Kidney (tissue), 14 donors: ENCODE measurements around the gene PKNOX2. TPM values are rescaled to one million over a fixed set of nuclear protein-coding genes. Genes with fewer than 3 reads are reported as not detected.

ENCODE experiments used
- DNase-seq, 5 donors: peaks; one replicate each; pipeline ENCODE4 v3.0.0-alpha.2; 2013 to 2020
- FAIRE-seq: peaks from 2 replicates; lab custom pipeline; 2012; peaks lifted over from hg19 to GRCh38; lab: Jason Lieb, UNC
- H3K27ac ChIP-seq, 2 donors: one replicate each; pipeline ENCODE4 v1.7.0; 2013; ENCODE audit warnings: low read depth in 2 of 2, low read length in 2 of 2, inconsistent platforms in 1 of 2
- H3K27me3 ChIP-seq: one replicate; pipeline ENCODE4 v1.7.1; 2013; ENCODE audit warnings: low read length, inconsistent platforms; ENCODE audit not compliant: control insufficient read depth, insufficient read depth
- H3K36me3 ChIP-seq, 3 donors: one replicate each; pipeline versions ENCODE4 v1.7.0 to v1.7.1; 2013; ENCODE audit warnings: low read length in 3 of 3, control low read depth in 1 of 3, inconsistent platforms in 1 of 3; ENCODE audit not compliant: insufficient read depth in 3 of 3, control insufficient read depth in 2 of 3
- H3K4me1 ChIP-seq, 3 donors: one replicate each; pipeline versions ENCODE4 v1.7.0 to v1.7.1; 2013; ENCODE audit warnings: low read length in 3 of 3, inconsistent platforms in 1 of 3, low read depth in 1 of 3; ENCODE audit not compliant: control insufficient read depth in 2 of 3, insufficient read depth in 2 of 3
- H3K4me3 ChIP-seq, 3 donors: one replicate each; pipeline versions ENCODE4 v1.7.0 to v1.8.1; 2013; ENCODE audit warnings: low read length in 3 of 3, control low read depth in 1 of 3, inconsistent platforms in 1 of 3
- H3K9ac ChIP-seq, 3 donors: one replicate each; pipeline versions ENCODE4 v1.7.0 to v1.7.1; 2013; ENCODE audit warnings: low read length in 3 of 3, control low read depth in 1 of 3, inconsistent platforms in 1 of 3
- H3K9me3 ChIP-seq, 3 donors: one replicate each; pipeline versions ENCODE4 v1.7.0 to v1.7.1; 2013; ENCODE audit warnings: low read length in 3 of 3, control low read depth in 1 of 3, inconsistent platforms in 1 of 3; ENCODE audit not compliant: control insufficient read depth in 2 of 3, insufficient read depth in 1 of 3
- CTCF ChIP-seq: IDR thresholded peaks from 3 replicates; pipeline ENCODE4 v1.5.1; 2012; ENCODE audit warnings: mild to moderate bottlenecking, moderate library complexity, borderline replicate concordance; ENCODE audit not compliant: insufficient read depth; ENCODE audit errors: extremely low read depth
- intact Hi-C: fragments of 100-400 bp; cut with DNase I; formaldehyde crosslinking; loops from one replicate; pipeline ENCODE4 v1.11.1; 2022
- polyA plus RNA-seq: library from polyadenylated mRNA; stranded (reverse); fragments of 350-450 nt; fragmentation: Illumina TruSeq; extraction: RNeasy Lipid Tissue Mini Kit (QIAGEN cat#74804); gene quantifications from one replicate; pipeline ENCODE4 v1.2.3, GENCODE V29; 2014; ENCODE audit warnings: low read depth, low replicate concordance; ENCODE audit not compliant: insufficient read depth
- total RNA-seq: library from RNA; stranded (reverse); fragmentation: NEBNext Ultra II Directional; extraction: Animal tissue kit (Norgen Biotek cat#: 25700); gene quantifications from one replicate; pipeline ENCODE4 v1.2.1, GENCODE V29; 2021
- donor health status: control.
- donor health status: control.
- donor health status: control.
- donor health status: control.
- donor health status: control.
- donor health status: DM: yes; HTN: yes; CAD: no.
- donor health status: Normal renal cell carcinoma (clear cell type).

PKNOX2 gene
- total and polyA plus RNA-seq, 2 donors from 2014 or later: 1.5 to 6.0 TPM

- Histone ChIP-seq H3K4me1 (peaks cover 0 to 2% (median 0%) of the 10 kb centered on the region in 3 donors), H3K9ac (no peak overlapping the region), H3K27me3 (no peaks in the 10 kb centered on the region), H3K4me3 (no peak overlapping the region), H3K9me3 (no peaks in the 10 kb centered on the region), H3K27ac (no peak overlapping the region), H3K36me3 (no peaks in the 10 kb centered on the region)
- no peak for TF ChIP-seq CTCF
- peak in 4 of 5 donors; percentile 10 to 88 (median 50) for DNase-seq
- FAIRE-seq: no peak
- intact Hi-C loops: no loop called here
Measured at GRCh38 chr11:125315079-125315740, 150.7 kb downstream of the PKNOX2 start.

GRCh38 chr11:125317416-125317815, 152.9 kb downstream of the PKNOX2 start:
- DNase-seq: no peak
- no peak overlapping the region for H3K9ac ChIP-seq
- no peak overlapping the region for H3K4me3 ChIP-seq
- intact Hi-C loops: no loop called here
- H3K4me1 ChIP-seq: peaks cover 0 to 2% (median 0%) of the 10 kb centered on the region in 3 donors
- H3K36me3 ChIP-seq: no peaks in the 10 kb centered on the region
- H3K27ac ChIP-seq: no peak overlapping the region
- no peaks in the 10 kb centered on the region for H3K9me3 ChIP-seq
- no peak for TF ChIP-seq CTCF
- H3K27me3 ChIP-seq: no peaks in the 10 kb centered on the region
- FAIRE-seq: no peak

- Histone ChIP-seq H3K27ac (no peak overlapping the region), H3K36me3 (no peaks in the 10 kb centered on the region), H3K9ac (no peak overlapping the region), H3K4me3 (no peak overlapping the region), H3K9me3 (no peaks in the 10 kb centered on the region), H3K27me3 (no peaks in the 10 kb centered on the region), H3K4me1 (peaks cover 0 to 2% (median 0%) of the 10 kb centered on the region in 3 donors)
- intact Hi-C loops: no loop called here
- TF ChIP-seq CTCF: no peak
- FAIRE-seq (no peak), DNase-seq (no peak)
Measured at GRCh38 chr11:125319649-125320048, 155.1 kb downstream of the PKNOX2 start.
